HEK293 (cell line): Measurements from ENCODE around the gene NFIB.
A peak's percentile ranks its signal among the peaks of the same experiment; 100 is the strongest.

Source experiments
- CTCF ChIA-PET: fragments of 350-600 bp; formaldehyde crosslinking; extraction: SDS; loops from one replicate; lab custom pipeline; 2021; ENCODE audit warnings: antibody characterized with exemption; lab: Yijun Ruan, JAX
- POLR2A ChIA-PET: fragments of 300-600 bp; formaldehyde crosslinking; extraction: SDS; loops from one replicate; lab custom pipeline; 2020; ENCODE audit warnings: antibody characterized with exemption, inconsistent platforms; lab: Yijun Ruan, JAX
- H3K27ac ChIP-seq: fragments of 200-500 bp; sonication (Bioruptor generic); 2 replicates; pipeline ENCODE4 v1.5.1; 2014; ENCODE audit warnings: low read depth, low read length, control low read depth, inconsistent platforms; ENCODE audit errors: extremely low read depth
- H3K36me3 ChIP-seq, 2 experiments: fragments of 200-500 bp in 1 of 2; sonication (Bioruptor generic) in 1 of 2; 1 replicate in 1 of 2; 2 replicates in 1 of 2; pipeline ENCODE4 v1.5.1; 2014 to 2017; ENCODE audit warnings: inconsistent platforms in 2 of 2, low read length in 2 of 2; ENCODE audit not compliant: control insufficient read depth in 2 of 2, insufficient read depth in 1 of 2
- H3K4me1 ChIP-seq: fragments of 200-500 bp; sonication (Bioruptor generic); 2 replicates; pipeline ENCODE4 v1.5.1; 2014; ENCODE audit warnings: mild to moderate bottlenecking, low read length, inconsistent platforms; ENCODE audit not compliant: control insufficient read depth, insufficient read depth
- H3K4me3 ChIP-seq: 2 replicates; pipeline ENCODE4 v1.5.1; 2011; ENCODE audit warnings: low read depth, mild to moderate bottlenecking, control low read depth, low read length, moderate library complexity
- H3K9me3 ChIP-seq: fragments of 200-500 bp; sonication (Bioruptor generic); 2 replicates; pipeline ENCODE4 v1.5.1; 2014; ENCODE audit warnings: low read depth, low read length, inconsistent platforms; ENCODE audit not compliant: control insufficient read depth, insufficient read depth
- BCL6B ChIP-seq: fragments of 450-650 bp; formaldehyde crosslinking; IDR thresholded peaks from 2 replicates; pipeline ENCODE4 v1.5.1; 2017; ENCODE audit warnings: missing biosample characterization, missing genetic modification characterization
- EGR2 ChIP-seq: fragments of 450-650 bp; formaldehyde crosslinking; IDR thresholded peaks from 2 replicates; pipeline ENCODE4 v1.5.1; 2016; ENCODE audit warnings: low read depth, missing biosample characterization, missing genetic modification characterization
- MEIS1 ChIP-seq: sonication (generic); formaldehyde crosslinking; IDR thresholded peaks from 2 replicates; pipeline ENCODE4 v1.8.1; 2022; ENCODE audit warnings: missing genetic modification reagents, mild to moderate bottlenecking, borderline replicate concordance
- MYNN ChIP-seq: fragments of 450-650 bp; formaldehyde crosslinking; IDR thresholded peaks from 2 replicates; pipeline ENCODE4 v1.5.1; 2016; ENCODE audit warnings: missing biosample characterization, missing genetic modification characterization, borderline replicate concordance
- PRDM1 ChIP-seq: fragments of 450-650 bp; formaldehyde crosslinking; IDR thresholded peaks from 2 replicates; pipeline ENCODE4; 2016; ENCODE audit warnings: missing biosample characterization, missing genetic modification characterization
- REPIN1 ChIP-seq: fragments of 450-650 bp; formaldehyde crosslinking; IDR thresholded peaks from 2 replicates; pipeline ENCODE4 v1.5.1; 2017; ENCODE audit warnings: missing biosample characterization, missing genetic modification characterization, low read depth
- TSHZ1 ChIP-seq: fragments of 450-650 bp; formaldehyde crosslinking; IDR thresholded peaks from 2 replicates; pipeline ENCODE4 v1.5.1; 2016; ENCODE audit warnings: missing biosample characterization, missing genetic modification characterization, borderline replicate concordance
- ZBTB10 ChIP-seq: fragments of 450-650 bp; formaldehyde crosslinking; IDR thresholded peaks from 2 replicates; pipeline ENCODE4 v1.5.1; 2016; ENCODE audit warnings: missing biosample characterization, missing genetic modification characterization
- ZBTB6 ChIP-seq: fragments of 450-650 bp; formaldehyde crosslinking; IDR thresholded peaks from 2 replicates; pipeline ENCODE4 v1.5.1; 2017; ENCODE audit warnings: missing biosample characterization, missing genetic modification characterization
- ZEB2 ChIP-seq: fragments of 450-650 bp; formaldehyde crosslinking; IDR thresholded peaks from 2 replicates; pipeline ENCODE4 v1.5.1; 2016; ENCODE audit warnings: missing biosample characterization, missing genetic modification characterization
- ZFP69B ChIP-seq: fragments of 450-650 bp; formaldehyde crosslinking; IDR thresholded peaks from 2 replicates; pipeline ENCODE4 v1.5.1; 2016; ENCODE audit warnings: missing biosample characterization, missing genetic modification characterization
- ZNF174 ChIP-seq: fragments of 450-650 bp; formaldehyde crosslinking; IDR thresholded peaks from 2 replicates; pipeline ENCODE4 v1.5.0; 2017; ENCODE audit warnings: missing biosample characterization, mild to moderate bottlenecking, missing genetic modification characterization
- ZNF223 ChIP-seq: fragments of 450-650 bp; formaldehyde crosslinking; IDR thresholded peaks from 2 replicates; pipeline ENCODE4 v1.5.1; 2016; ENCODE audit warnings: missing biosample characterization, missing genetic modification characterization
- ZNF248 ChIP-seq: fragments of 450-650 bp; formaldehyde crosslinking; IDR thresholded peaks from 2 replicates; pipeline ENCODE4 v1.5.1; 2017; ENCODE audit warnings: missing biosample characterization, missing genetic modification characterization
- ZNF324 ChIP-seq: fragments of 450-650 bp; formaldehyde crosslinking; IDR thresholded peaks from 2 replicates; pipeline ENCODE4 v1.5.1; 2016; ENCODE audit warnings: missing biosample characterization, missing genetic modification characterization
- ZNF449 ChIP-seq: fragments of 450-650 bp; formaldehyde crosslinking; IDR thresholded peaks from 2 replicates; pipeline ENCODE4 v1.5.1; 2017; ENCODE audit warnings: missing biosample characterization, mild to moderate bottlenecking, missing genetic modification characterization, moderate library complexity
- ZNF621 ChIP-seq: fragments of 450-650 bp; formaldehyde crosslinking; IDR thresholded peaks from 2 replicates; pipeline ENCODE4 v1.5.1; 2017; ENCODE audit warnings: missing biosample characterization, missing genetic modification characterization
- ZNF623 ChIP-seq: fragments of 450-650 bp; formaldehyde crosslinking; IDR thresholded peaks from 2 replicates; pipeline ENCODE4 v1.5.1; 2016; ENCODE audit warnings: missing biosample characterization, missing genetic modification characterization
- ZNF76 ChIP-seq: fragments of 450-650 bp; formaldehyde crosslinking; IDR thresholded peaks from 2 replicates; pipeline ENCODE4; 2016; ENCODE audit warnings: low read depth, missing biosample characterization, missing genetic modification characterization, borderline replicate concordance
- ZNF776 ChIP-seq: fragments of 450-650 bp; formaldehyde crosslinking; IDR thresholded peaks from 2 replicates; pipeline ENCODE4 v1.5.0; 2017; ENCODE audit warnings: missing biosample characterization, missing genetic modification characterization, borderline replicate concordance
- ZNF837 ChIP-seq: fragments of 450-650 bp; formaldehyde crosslinking; IDR thresholded peaks from 2 replicates; pipeline ENCODE4 v1.5.1; 2016; ENCODE audit warnings: missing biosample characterization, missing genetic modification characterization
- ZSCAN18 ChIP-seq: fragments of 450-650 bp; formaldehyde crosslinking; IDR thresholded peaks from 2 replicates; pipeline ENCODE4 v1.5.1; 2016; ENCODE audit warnings: missing biosample characterization, missing genetic modification characterization

NFIB gene

GRCh38 chr9:14158136-14158813, 155.7 kb downstream of the NFIB start (continued):
- peak; percentile 76; the same call in 1 of the 2 replicates for TF ChIP-seq ZNF449 (tag by site-specific recombination)
- peak; percentile 63 for TF ChIP-seq EGR2
- TF ChIP-seq ZNF776 (tag by site-specific recombination) = no peak

- CTCF ChIA-PET = no interaction called here
- no peak for TF ChIP-seq ZNF621 (tag by site-specific recombination)
- TF ChIP-seq ZNF174 (tag by site-specific recombination) = no peak
- no peak for TF ChIP-seq REPIN1 (tag by site-specific recombination)
- no peak for TF ChIP-seq ZFP69B (tag by site-specific recombination)
- no peak for TF ChIP-seq ZBTB6 (tag by site-specific recombination)
- TF ChIP-seq ZNF623 (tag by site-specific recombination) = no peak
- TF ChIP-seq MEIS1 (CRISPR knock-in tag) = no peak
- TF ChIP-seq ZEB2 (tag by site-specific recombination) = no peak
- TF ChIP-seq ZSCAN18 (tag by site-specific recombination) = no peak
- no peak for TF ChIP-seq PRDM1
- H3K36me3 ChIP-seq = no peaks in the 10 kb centered on the region; a peak in 1 of 3 replicates
- H3K4me1 ChIP-seq = peaks cover 16% of the 10 kb centered on the region
- no peak overlapping the region for H3K27ac ChIP-seq
- POLR2A ChIA-PET = no interaction called here
- no peaks in the 10 kb centered on the region for H3K9me3 ChIP-seq
- no peak overlapping the region for H3K4me3 ChIP-seq
Observed at GRCh38 chr9:14157191-14157590, 156.8 kb downstream of the NFIB start.

GRCh38 chr9:14156046-14156445, 157.9 kb downstream of the NFIB start:
- Histone ChIP-seq H3K27ac (no peak overlapping the region), H3K36me3 (no peaks in the 10 kb centered on the region; a peak in 1 of 3 replicates), H3K9me3 (no peaks in the 10 kb centered on the region), H3K4me1 (peaks cover 18% of the 10 kb centered on the region), H3K4me3 (no peak overlapping the region)
- POLR2A ChIA-PET = no interaction called here
- CTCF ChIA-PET = no interaction called here
- TF ChIP-seq ZNF837 (tag by site-specific recombination) = no peak
- TF ChIP-seq MYNN = no peak
- no peak for TF ChIP-seq ZNF324 (tag by site-specific recombination)
- TF ChIP-seq BCL6B = no peak
- TF ChIP-seq ZNF223 (tag by site-specific recombination) = no peak
- TF ChIP-seq ZNF621 (tag by site-specific recombination) = no peak
- TF ChIP-seq ZBTB10 (tag by site-specific recombination) = no peak
- no peak for TF ChIP-seq ZNF248
- TF ChIP-seq ZNF76 (tag by site-specific recombination) = no peak
- TF ChIP-seq TSHZ1 = no peak
